Fibroblast of peridontal ligament (primary cell): ENCODE data around the gene CLSTN2.

ENCODE experiments used
- DNase-seq: peaks from one replicate; pipeline ENCODE4 v3.0.0-alpha.2; 2010; ENCODE audit errors: extremely low read depth

The CLSTN2 gene

GRCh38 chr3:140586311-140586710, 651.3 kb downstream of the CLSTN2 start:
- no peak for DNase-seq

GRCh38 chr3:140588558-140588957, 653.6 kb downstream of the CLSTN2 start:
- DNase-seq, result no peak

GRCh38 chr3:140593766-140594165, 658.8 kb downstream of the CLSTN2 start:
- DNase-seq, result no peak

GRCh38 chr3:140595295-140595694, 660.3 kb downstream of the CLSTN2 start:
- DNase-seq, result peak; percentile 18

- DNase-seq, result no peak
Observed at GRCh38 chr3:140597364-140597763, 662.4 kb downstream of the CLSTN2 start.

- DNase-seq, result no peak
Observed at GRCh38 chr3:140597792-140598191, 662.8 kb downstream of the CLSTN2 start.

GRCh38 chr3:140599009-140599408, 664.0 kb downstream of the CLSTN2 start:
- DNase-seq, result no peak

GRCh38 chr3:140599496-140599895, 664.5 kb downstream of the CLSTN2 start:
- no peak for DNase-seq

- no peak for DNase-seq
Observed at GRCh38 chr3:140601881-140602280, 666.9 kb downstream of the CLSTN2 start.

GRCh38 chr3:140602781-140603180, 667.8 kb downstream of the CLSTN2 start:
- no peak for DNase-seq

GRCh38 chr3:140603766-140604165, 668.8 kb downstream of the CLSTN2 start:
- DNase-seq, result no peak

GRCh38 chr3:140610544-140610943, 675.6 kb downstream of the CLSTN2 start:
- no peak for DNase-seq

- DNase-seq, result peak; percentile 82
Observed at GRCh38 chr3:140614001-140614400, 679.0 kb downstream of the CLSTN2 start.

- no peak for DNase-seq
Observed at GRCh38 chr3:140617135-140617534, 682.1 kb downstream of the CLSTN2 start.

GRCh38 chr3:140626856-140627255, 691.9 kb downstream of the CLSTN2 start:
- DNase-seq, result no peak
